GM12878 (cell line): ENCODE results near the gene FMOD. TPM values are rescaled to one million over a fixed set of nuclear protein-coding genes. Genes with fewer than 3 reads are reported as not detected.

Experiments used
- BHLHE40 ChIP-seq, 2 experiments: fragments of 450-650 bp in 1 of 2; IDR thresholded peaks; 2 replicates each; pipeline ENCODE4 v1.6.1; 2011 to 2017; ENCODE audit warnings: low read depth in 2 of 2, borderline replicate concordance in 1 of 2, improper control_type of control experiment in 1 of 2, low read length in 1 of 2, mild to moderate bottlenecking in 1 of 2
- CUX1 ChIP-seq: IDR thresholded peaks from 2 replicates; pipeline ENCODE4 v1.6.1; 2012; ENCODE audit warnings: improper control_type of control experiment, low read depth, low read length; ENCODE audit not compliant: insufficient replicate concordance
- E2F4 ChIP-seq: IDR thresholded peaks from 2 replicates; pipeline ENCODE4 v1.6.1; 2012; ENCODE audit warnings: low read depth, low read length, improper control_type of control experiment
- IRF4 ChIP-seq: IDR thresholded peaks from 2 replicates; pipeline ENCODE4 v1.6.1; 2011; ENCODE audit warnings: low read depth, low read length
- LARP7 ChIP-seq: fragments of 450-650 bp; IDR thresholded peaks from 2 replicates; pipeline ENCODE4 v1.6.1; 2017; ENCODE audit warnings: mild to moderate bottlenecking
- POLR2A ChIP-seq: IDR thresholded peaks from 2 replicates; pipeline ENCODE4 v1.6.1; 2011; ENCODE audit warnings: low read depth, mild to moderate bottlenecking, low read length
- REST ChIP-seq: IDR thresholded peaks from 2 replicates; pipeline ENCODE4 v1.6.1; 2012; ENCODE audit warnings: mild to moderate bottlenecking, low read depth, low read length
- SIX5 ChIP-seq: IDR thresholded peaks from 2 replicates; pipeline ENCODE4 v1.6.1; 2011; ENCODE audit warnings: mild to moderate bottlenecking, low read depth, low read length, moderate library complexity; ENCODE audit not compliant: severe bottlenecking
- SMC3 ChIP-seq: IDR thresholded peaks from 2 replicates; pipeline ENCODE4 v1.6.1; 2011; ENCODE audit warnings: low read length, improper control_type of control experiment, borderline replicate concordance
- SPI1 ChIP-seq: IDR thresholded peaks from 2 replicates; pipeline ENCODE4 v1.6.1; 2011; ENCODE audit warnings: low read depth, mild to moderate bottlenecking, low read length, moderate library complexity, borderline replicate concordance; ENCODE audit not compliant: insufficient read depth
- SREBF2 ChIP-seq: IDR thresholded peaks from 2 replicates; pipeline ENCODE4 v1.6.1; 2012; ENCODE audit warnings: mild to moderate bottlenecking, low read length
- SRF ChIP-seq, 2 experiments: IDR thresholded peaks; 2 replicates each; pipeline ENCODE4 v1.6.1; 2011; ENCODE audit warnings: low read depth in 2 of 2, low read length in 2 of 2, mild to moderate bottlenecking in 1 of 2, moderate library complexity in 1 of 2
- SUPT20H ChIP-seq: IDR thresholded peaks from 2 replicates; pipeline ENCODE4 v1.6.1; 2011; ENCODE audit warnings: low read depth, mild to moderate bottlenecking, low read length, moderate library complexity, borderline replicate concordance; ENCODE audit not compliant: control insufficient read depth
- ZNF207 ChIP-seq: fragments of 450-650 bp; IDR thresholded peaks from 2 replicates; pipeline ENCODE4 v1.6.1; 2014; ENCODE audit warnings: antibody characterized with exemption, mild to moderate bottlenecking, borderline replicate concordance
- ZNF622 ChIP-seq: fragments of 450-650 bp; IDR thresholded peaks from 2 replicates; pipeline ENCODE4 v1.6.1; 2017; ENCODE audit warnings: mild to moderate bottlenecking, inconsistent platforms
- polyA plus RNA-seq, 11 experiments: library from polyadenylated mRNA; depleted of rRNA in 4 of 11; unstranded in 6 of 11; stranded (reverse) in 5 of 11; fragments of >200 nt; fragmentation: Nextera tagmentation in 4 of 11; fragmentation: Illumina TruSeq in 1 of 11; extraction: Ambion mirVana in 4 of 11; extraction: Trizol in 1 of 11; gene quantifications; 1 replicate in 1 of 11; 2 replicates in 10 of 11; pipeline versions ENCODE4 v1.2.1 to v1.2.3, GENCODE V29; 2011 to 2016; ENCODE audit warnings: inconsistent platforms in 2 of 11, missing spikeins in 2 of 11, low read depth in 1 of 11
- total RNA-seq, 4 experiments: library from RNA; depleted of rRNA in 3 of 4; stranded (reverse); fragments of >200 nt in 3 of 4; fragmentation: Illumina TruSeq in 1 of 4; extraction: Trizol in 1 of 4; gene quantifications; 2 replicates each; pipeline versions ENCODE4 v1.2.1 to v1.2.3, GENCODE V29; 2013 to 2021
- TF ChIP-seq, protein P1 (sequence below): fragments of 450-650 bp; formaldehyde crosslinking; IDR thresholded peaks from 2 replicates; pipeline ENCODE4 v1.5.0; 2022; ENCODE audit warnings: mild to moderate bottlenecking, missing genetic modification characterization

Gene FMOD
- total and polyA plus RNA-seq, 10 of the 15 experiments (the other 5 are each of a cell fraction or from before 2014, with no cell fraction given), result 0.03 to 0.26 (median 0.11) TPM; not detected in 7

- TF ChIP-seq REST (no peak), LARP7 (peak; percentile 77; the same call in 1 of the 2 replicates), SRF (IDR thresholded peaks at IDR 0.05; ENCODE audit: low read depth in 2 of 2, low read length in 2 of 2) (no peak), ZNF207 (no peak), POLR2A (no peak; the same call in 1 of the 2 replicates), ZNF622 (no peak), CUX1 (no peak), SIX5 (no peak), SMC3 (peak; percentile 48; the same call in 1 of the 2 replicates), BHLHE40 (IDR thresholded peaks at IDR 0.05; ENCODE audit: borderline replicate concordance in 1 of 2, low read depth in 2 of 2, low read length in 1 of 2) (peak; percentile 31 to 56; a peak in 1 of 4 replicates), IRF4 (no peak), SREBF2 (no peak), SPI1 (no peak), E2F4 (no peak), SUPT20H (no peak)
- TF ChIP-seq, protein P1, sequence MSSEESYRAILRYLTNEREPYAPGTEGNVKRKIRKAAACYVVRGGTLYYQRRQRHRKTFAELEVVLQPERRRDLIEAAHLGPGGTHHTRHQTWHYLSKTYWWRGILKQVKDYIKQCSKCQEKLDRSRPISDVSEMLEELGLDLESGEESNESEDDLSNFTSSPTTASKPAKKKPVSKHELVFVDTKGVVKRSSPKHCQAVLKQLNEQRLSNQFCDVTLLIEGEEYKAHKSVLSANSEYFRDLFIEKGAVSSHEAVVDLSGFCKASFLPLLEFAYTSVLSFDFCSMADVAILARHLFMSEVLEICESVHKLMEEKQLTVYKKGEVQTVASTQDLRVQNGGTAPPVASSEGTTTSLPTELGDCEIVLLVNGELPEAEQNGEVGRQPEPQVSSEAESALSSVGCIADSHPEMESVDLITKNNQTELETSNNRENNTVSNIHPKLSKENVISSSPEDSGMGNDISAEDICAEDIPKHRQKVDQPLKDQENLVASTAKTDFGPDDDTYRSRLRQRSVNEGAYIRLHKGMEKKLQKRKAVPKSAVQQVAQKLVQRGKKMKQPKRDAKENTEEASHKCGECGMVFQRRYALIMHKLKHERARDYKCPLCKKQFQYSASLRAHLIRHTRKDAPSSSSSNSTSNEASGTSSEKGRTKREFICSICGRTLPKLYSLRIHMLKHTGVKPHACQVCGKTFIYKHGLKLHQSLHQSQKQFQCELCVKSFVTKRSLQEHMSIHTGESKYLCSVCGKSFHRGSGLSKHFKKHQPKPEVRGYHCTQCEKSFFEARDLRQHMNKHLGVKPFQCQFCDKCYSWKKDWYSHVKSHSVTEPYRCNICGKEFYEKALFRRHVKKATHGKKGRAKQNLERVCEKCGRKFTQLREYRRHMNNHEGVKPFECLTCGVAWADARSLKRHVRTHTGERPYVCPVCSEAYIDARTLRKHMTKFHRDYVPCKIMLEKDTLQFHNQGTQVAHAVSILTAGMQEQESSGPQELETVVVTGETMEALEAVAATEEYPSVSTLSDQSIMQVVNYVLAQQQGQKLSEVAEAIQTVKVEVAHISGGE (CRISPR knock-in tag), result no peak
Observed at GRCh38 chr1:203327684-203328457, 23.1 kb downstream of the FMOD start (continued).
